Neural progenitor cell (in vitro differentiated cells): ENCODE results near the gene NTN5. TPM values are rescaled to one million over a fixed set of nuclear protein-coding genes. Genes with fewer than 3 reads are reported as not detected.

Experiments
- DNase-seq: peaks from one replicate; pipeline ENCODE4 v3.0.0-alpha.2; 2016; ENCODE audit warnings: low spot score
- H2AFZ ChIP-seq: fragments of 200-600 bp; sonication (generic); replicated peaks from 2 replicates; pipeline ENCODE4 v1.6.1; 2016; ENCODE audit warnings: antibody characterized with exemption
- H3F3A ChIP-seq: fragments of 200-600 bp; sonication (generic); 2 replicates; pipeline ENCODE4 v1.6.1; 2016; ENCODE audit warnings: antibody characterized with exemption, low read depth
- H3K27ac ChIP-seq: fragments of 200-600 bp; sonication (generic); 2 replicates; pipeline ENCODE4 v1.5.1; 2016; ENCODE audit warnings: mild to moderate bottlenecking
- H3K27me3 ChIP-seq: fragments of 200-600 bp; sonication (generic); 2 replicates; pipeline ENCODE4 v1.6.1; 2016; ENCODE audit warnings: mild to moderate bottlenecking, moderate library complexity
- H3K36me3 ChIP-seq: fragments of 200-600 bp; sonication (generic); 2 replicates; pipeline ENCODE4 v1.5.1; 2016
- H3K4me1 ChIP-seq: fragments of 200-600 bp; sonication (generic); 2 replicates; pipeline ENCODE4 v1.6.1; 2016; ENCODE audit warnings: mixed run types
- H3K4me2 ChIP-seq: fragments of 200-600 bp; sonication (generic); 2 replicates; pipeline ENCODE4 v1.6.1; 2016
- H3K4me3 ChIP-seq: fragments of 200-600 bp; sonication (generic); 2 replicates; pipeline ENCODE4 v1.5.1; 2016
- H3K79me2 ChIP-seq: fragments of 200-600 bp; sonication (generic); 2 replicates; pipeline ENCODE4 v1.6.1; 2016; ENCODE audit warnings: low read depth
- H3K9ac ChIP-seq: fragments of 200-600 bp; sonication (generic); 2 replicates; pipeline ENCODE4 v1.6.1; 2016
- H3K9me3 ChIP-seq: fragments of 200-600 bp; sonication (generic); 2 replicates; pipeline ENCODE4 v1.5.1; 2016; ENCODE audit warnings: low read depth
- H4K20me1 ChIP-seq: fragments of 200-600 bp; sonication (generic); 2 replicates; pipeline ENCODE4 v1.6.1; 2016; ENCODE audit warnings: low read depth
- H3K27ac Mint-ChIP-seq: 3 replicates; pipeline ENCODE4 v1.8.0; 2021; ENCODE audit warnings: mixed read lengths
- H3K27me3 Mint-ChIP-seq: 2 replicates; pipeline ENCODE4 v1.8.0; 2022; ENCODE audit warnings: low read depth, mild to moderate bottlenecking, inconsistent platforms, moderate library complexity, mixed read lengths; ENCODE audit not compliant: insufficient read depth
- H3K36me3 Mint-ChIP-seq: 3 replicates; pipeline ENCODE4 v1.8.0; 2021; ENCODE audit warnings: mixed read lengths
- H3K4me1 Mint-ChIP-seq: 3 replicates; pipeline ENCODE4 v1.8.0; 2021; ENCODE audit warnings: mixed read lengths
- H3K4me3 Mint-ChIP-seq: 3 replicates; pipeline ENCODE4 v1.8.0; 2021; ENCODE audit warnings: mild to moderate bottlenecking, moderate library complexity, mixed read lengths
- H3K9me3 Mint-ChIP-seq: 3 replicates; pipeline ENCODE4 v1.8.0; 2020; ENCODE audit warnings: mixed read lengths
- CTCF ChIP-seq: fragments of 200-600 bp; sonication (generic); IDR thresholded peaks from 2 replicates; pipeline ENCODE4 v1.5.1; 2017; ENCODE audit warnings: antibody characterized with exemption, mild to moderate bottlenecking
- EZH2 ChIP-seq: fragments of 200-600 bp; sonication (generic); IDR thresholded peaks from 2 replicates; pipeline ENCODE4 v1.6.1; 2017; ENCODE audit warnings: antibody characterized with exemption, mild to moderate bottlenecking, moderate library complexity
- EZH2phosphoT487 ChIP-seq: fragments of 200-600 bp; sonication (generic); IDR thresholded peaks from 2 replicates; pipeline ENCODE4 v1.6.1; 2017; ENCODE audit warnings: antibody characterized with exemption
- total RNA-seq: library from RNA; depleted of rRNA; stranded (reverse); fragments of >200 nt; gene quantifications from 2 replicates; pipeline ENCODE4 v1.2.3, GENCODE V29; 2015; ENCODE audit warnings: low replicate concordance

NTN5 gene
- total RNA-seq, 1 donor from 2014 or later, result not detected

GRCh38 chr19:48656840-48657474 lies 15.9 kb downstream of the NTN5 start:
- Mint-ChIP-seq H3K36me3 (no peaks in the 10 kb centered on the region), H3K9me3 (no peaks in the 10 kb centered on the region), H3K4me1 (peaks cover 25% of the 10 kb centered on the region), H3K27me3 (peaks cover 4% of the 10 kb centered on the region), H3K27ac (no peak overlapping the region), H3K4me3 (no peak overlapping the region)
- TF ChIP-seq EZH2 (no peak), EZH2phosphoT487 (no peak), CTCF (no peak)
- Histone ChIP-seq H3K4me3 (no peak overlapping the region), H3F3A (peaks cover 10% of the 10 kb centered on the region), H3K36me3 (no peaks in the 10 kb centered on the region), H3K79me2 (no peaks in the 10 kb centered on the region), H3K9ac (no peak overlapping the region), H3K27me3 (no peaks in the 10 kb centered on the region), H3K4me1 (peaks cover 7% of the 10 kb centered on the region), H3K9me3 (no peaks in the 10 kb centered on the region), H3K4me2 (no peak overlapping the region), H2AFZ (peak overlapping the region; percentile 61), H3K27ac (no peak overlapping the region), H4K20me1 (no peaks in the 10 kb centered on the region)
- DNase-seq, result no peak

- Mint-ChIP-seq H3K27me3 (peaks cover 4% of the 10 kb centered on the region), H3K4me1 (peaks cover 18% of the 10 kb centered on the region), H3K4me3 (peak overlapping the region; percentile 43), H3K36me3 (no peaks in the 10 kb centered on the region), H3K27ac (peak overlapping the region; percentile 85), H3K9me3 (no peaks in the 10 kb centered on the region)
- Histone ChIP-seq H3K4me2 (no peak overlapping the region), H3K79me2 (no peaks in the 10 kb centered on the region), H3K9me3 (no peaks in the 10 kb centered on the region), H3K36me3 (no peaks in the 10 kb centered on the region), H3K4me1 (peaks cover 7% of the 10 kb centered on the region), H3K27me3 (no peaks in the 10 kb centered on the region), H3K9ac (no peak overlapping the region), H3K4me3 (no peak overlapping the region), H2AFZ (peak overlapping the region; percentile 42), H3F3A (peaks cover 10% of the 10 kb centered on the region), H4K20me1 (no peaks in the 10 kb centered on the region), H3K27ac (no peak overlapping the region)
- no peak for TF ChIP-seq EZH2
- no peak for TF ChIP-seq CTCF
- TF ChIP-seq EZH2phosphoT487, result no peak
- no peak for DNase-seq
These were observed 18.3 kb downstream of the NTN5 start for GRCh38 chr19:48654299-48655059.

GRCh38 chr19:48651683-48652048 lies 21.2 kb downstream of the NTN5 start:
- no peak overlapping the region for H3K4me2 ChIP-seq
- H3K4me1 Mint-ChIP-seq, result peaks cover 16% of the 10 kb centered on the region
- H3K4me3 Mint-ChIP-seq, result no peak overlapping the region
- no peak overlapping the region for H3K27ac Mint-ChIP-seq
- no peak overlapping the region for H2AFZ ChIP-seq
- H3K9me3 ChIP-seq, result no peaks in the 10 kb centered on the region
- no peak overlapping the region for H3K27ac ChIP-seq
- H3K4me1 ChIP-seq, result peaks cover under 1% of the 10 kb centered on the region
- H3K9ac ChIP-seq, result no peak overlapping the region
- H3K36me3 ChIP-seq, result no peaks in the 10 kb centered on the region
- DNase-seq, result no peak
- H3K79me2 ChIP-seq, result no peaks in the 10 kb centered on the region
- no peaks in the 10 kb centered on the region for H3K36me3 Mint-ChIP-seq
- peaks cover 4% of the 10 kb centered on the region for H3K27me3 Mint-ChIP-seq
- H3F3A ChIP-seq, result peaks cover 6% of the 10 kb centered on the region
- H4K20me1 ChIP-seq, result no peaks in the 10 kb centered on the region
- H3K9me3 Mint-ChIP-seq, result no peaks in the 10 kb centered on the region
- no peaks in the 10 kb centered on the region for H3K27me3 ChIP-seq
- TF ChIP-seq CTCF (no peak), EZH2 (no peak), EZH2phosphoT487 (no peak)
- no peak overlapping the region for H3K4me3 ChIP-seq
